ENCODE results near the gene UBE2N.
"Not testable (repeated sequence)": the region's sequence is repeated elsewhere in the genome, so short reads cannot be mapped to it uniquely, and the experiment has no call there.

The UBE2N gene

DNA sequence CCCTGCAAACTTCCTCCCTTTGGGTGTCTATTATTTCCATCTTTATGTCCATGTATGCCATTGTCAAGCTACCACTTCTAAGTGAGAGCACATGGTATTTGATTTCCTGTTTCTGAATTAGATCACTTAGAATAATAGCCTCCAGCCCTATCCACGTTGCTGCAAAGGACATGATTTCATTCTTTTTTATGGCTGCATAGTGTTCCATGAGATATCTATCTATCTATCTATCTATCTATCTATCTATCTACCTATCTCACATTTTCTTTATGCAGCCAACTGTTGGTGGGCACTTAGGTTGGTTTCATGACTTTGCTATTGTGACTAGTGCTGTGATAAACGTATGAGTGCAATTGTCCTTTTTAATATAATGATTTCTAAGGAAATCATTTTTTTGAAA, 14.3 kb upstream of the UBE2N start:
- no peaks in the 10 kb centered on the region for H3K4me1 Mint-ChIP-seq (ENCODE audit: low read depth)
- no peaks in the 10 kb centered on the region for H3K36me3 Mint-ChIP-seq (ENCODE audit: low read depth)
- no peak overlapping the region for H3K4me3 Mint-ChIP-seq
- H3K27me3 Mint-ChIP-seq = no peaks in the 10 kb centered on the region
- no peak overlapping the region for H3K27ac Mint-ChIP-seq
- no peaks in the 10 kb centered on the region for H3K9me3 Mint-ChIP-seq

DNA sequence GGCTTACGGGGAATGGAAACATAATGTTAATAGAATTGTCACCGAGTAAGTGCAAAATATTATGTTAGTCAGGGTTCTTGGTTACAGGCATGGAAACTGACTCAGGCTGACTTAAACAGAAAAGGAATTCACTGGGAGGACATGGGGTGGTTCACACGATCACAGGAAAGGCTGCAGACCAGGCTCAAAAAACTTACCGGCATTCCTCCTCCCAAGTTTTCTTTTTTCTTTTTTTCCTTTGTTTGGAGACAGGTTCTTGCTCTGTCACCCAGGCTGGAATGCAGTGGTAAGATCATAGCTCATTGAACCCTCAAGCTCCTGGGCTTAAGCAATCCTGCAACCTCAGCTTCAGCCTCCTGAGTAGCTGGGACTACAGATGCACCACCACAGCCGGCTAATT, 11.9 kb upstream of the UBE2N start:
- Mint-ChIP-seq H3K4me1 (ENCODE audit: low read depth) (peaks cover 9% of the 10 kb centered on the region), H3K4me3 (no peak overlapping the region), H3K36me3 (ENCODE audit: low read depth) (no peaks in the 10 kb centered on the region), H3K27me3 (no peaks in the 10 kb centered on the region), H3K9me3 (no peaks in the 10 kb centered on the region), H3K27ac (no peak overlapping the region)

DNA sequence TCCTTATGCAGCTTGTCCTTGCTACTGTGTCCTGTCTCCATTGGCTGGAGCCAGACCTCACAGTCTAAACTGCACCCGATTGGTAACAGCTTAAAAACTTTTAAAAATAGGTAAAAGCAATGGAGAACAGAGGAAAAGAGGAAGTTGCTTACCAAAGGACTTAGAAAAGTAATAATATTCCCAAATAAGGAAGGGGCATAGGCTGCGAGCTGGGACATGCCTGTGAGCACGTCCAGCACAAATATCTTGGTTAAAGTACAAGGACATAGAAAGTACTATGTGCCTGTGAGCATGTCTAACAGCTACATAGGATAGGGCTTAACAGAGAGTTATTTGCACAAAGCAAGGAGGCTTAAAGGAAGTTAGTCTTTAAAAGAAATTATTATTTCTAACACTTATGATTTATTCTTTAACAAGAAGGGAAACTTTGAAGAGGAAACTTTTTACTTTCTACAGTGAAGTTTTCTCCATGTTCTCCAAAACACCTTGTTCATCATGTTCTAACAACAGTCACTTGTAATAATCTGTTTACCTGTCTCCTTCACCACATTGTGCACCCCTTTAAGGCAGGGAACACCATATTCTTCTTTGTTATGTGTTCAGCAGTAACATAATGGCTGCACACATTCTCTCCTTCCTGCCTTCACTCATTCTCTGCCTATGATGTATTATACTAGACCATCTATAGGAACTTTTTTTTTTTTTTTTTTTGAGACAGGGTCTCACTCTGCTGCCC, 9.8 kb upstream of the UBE2N start:
- Mint-ChIP-seq H3K4me1 (ENCODE audit: low read depth) (peaks cover 24% of the 10 kb centered on the region), H3K27me3 (no peaks in the 10 kb centered on the region), H3K4me3 (no peak overlapping the region), H3K36me3 (ENCODE audit: low read depth) (no peaks in the 10 kb centered on the region), H3K27ac (no peak overlapping the region), H3K9me3 (no peaks in the 10 kb centered on the region)

DNA sequence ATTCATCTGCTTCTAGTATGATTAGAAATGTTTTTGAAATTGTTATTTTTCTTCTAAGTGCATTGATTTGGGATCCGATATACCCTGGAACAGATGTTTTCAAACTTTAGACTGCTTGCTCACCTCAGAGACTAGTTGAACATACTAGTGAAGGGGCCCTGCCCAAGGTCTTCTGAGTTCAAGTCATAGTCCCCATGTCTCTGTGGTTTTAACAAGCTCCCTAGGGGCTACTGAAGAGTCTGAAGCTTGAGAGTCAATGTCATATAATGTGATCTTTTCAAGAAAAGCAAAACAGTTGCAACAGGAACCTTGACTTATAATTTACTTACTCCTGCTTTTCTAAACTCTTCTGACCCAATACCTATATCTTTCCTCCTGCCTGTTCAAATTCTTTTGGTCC, 7.5 kb upstream of the UBE2N start:
- Mint-ChIP-seq H3K4me1 (ENCODE audit: low read depth) (peaks cover 24% of the 10 kb centered on the region), H3K4me3 (no peak overlapping the region), H3K27ac (no peak overlapping the region), H3K36me3 (ENCODE audit: low read depth) (no peaks in the 10 kb centered on the region), H3K9me3 (no peaks in the 10 kb centered on the region), H3K27me3 (no peaks in the 10 kb centered on the region)

DNA sequence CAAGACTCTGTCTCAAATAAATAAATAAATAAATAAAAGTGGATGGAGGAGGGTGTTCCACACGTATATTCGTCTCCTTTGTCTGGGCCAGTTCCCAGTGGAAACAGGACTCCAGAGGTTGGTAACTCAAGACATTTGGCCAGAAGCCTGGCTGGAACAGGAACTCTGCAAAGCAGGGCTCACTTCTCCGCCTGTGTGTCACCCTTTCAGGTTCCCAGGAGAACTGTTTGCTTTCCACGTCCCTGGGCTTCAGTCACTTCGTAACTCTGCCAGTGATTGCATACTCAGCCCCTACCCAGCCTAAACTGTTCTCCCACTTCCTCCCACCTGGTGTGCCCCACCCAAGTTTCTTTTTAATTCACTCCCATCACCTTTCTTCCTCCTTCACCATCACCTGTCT, 7.0 kb upstream of the UBE2N start:
- no peaks in the 10 kb centered on the region for H3K27me3 Mint-ChIP-seq
- H3K9me3 Mint-ChIP-seq = no peaks in the 10 kb centered on the region

DNA sequence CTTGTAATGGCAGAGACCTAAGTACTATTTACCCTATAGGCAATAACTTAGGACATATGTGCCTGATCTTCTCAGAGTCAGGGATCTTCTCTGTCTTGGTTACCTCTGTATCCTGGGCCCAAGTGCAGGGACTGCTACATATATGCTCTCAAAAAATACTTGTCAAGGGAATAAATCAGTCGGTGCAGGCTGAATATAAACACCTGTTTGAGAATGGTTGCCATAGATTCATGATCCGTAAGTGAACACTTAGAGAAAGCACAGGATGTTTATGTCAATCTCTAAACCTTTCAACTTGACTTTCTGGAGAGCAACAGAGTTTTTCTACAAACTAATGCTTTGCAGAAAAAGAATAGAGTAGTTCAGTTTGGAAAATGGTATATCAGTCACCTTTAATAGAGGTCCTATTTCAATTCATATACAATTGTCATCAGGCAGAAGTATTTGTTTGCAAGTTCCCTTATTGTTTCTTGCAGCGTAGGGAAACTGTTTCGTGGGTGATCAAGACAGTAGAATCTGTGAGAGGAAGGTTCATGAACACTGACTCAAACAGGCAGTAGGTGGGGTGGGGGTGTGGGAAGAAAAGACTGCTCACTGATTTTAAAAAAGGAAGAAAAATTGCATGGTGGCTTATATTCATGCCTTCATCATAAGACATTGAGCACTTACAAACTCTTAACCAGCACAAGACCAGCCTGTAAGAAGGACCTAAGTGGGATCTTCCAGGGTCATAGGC, 6.0 kb upstream of the UBE2N start:
- H3K27me3 Mint-ChIP-seq = no peaks in the 10 kb centered on the region
- H3K4me3 Mint-ChIP-seq = no peak overlapping the region
- no peaks in the 10 kb centered on the region for H3K9me3 Mint-ChIP-seq
- H3K4me1 Mint-ChIP-seq (ENCODE audit: low read depth) = peaks cover 35% of the 10 kb centered on the region
- no peak overlapping the region for H3K27ac Mint-ChIP-seq
- no peaks in the 10 kb centered on the region for H3K36me3 Mint-ChIP-seq (ENCODE audit: low read depth)

More for the DNA sequence above, 7.0 kb upstream of the UBE2N start:
- Mint-ChIP-seq H3K36me3 (ENCODE audit: low read depth) (no peaks in the 10 kb centered on the region), H3K27ac (no peak overlapping the region), H3K4me1 (ENCODE audit: low read depth) (peaks cover 24% of the 10 kb centered on the region), H3K4me3 (no peak overlapping the region)

DNA sequence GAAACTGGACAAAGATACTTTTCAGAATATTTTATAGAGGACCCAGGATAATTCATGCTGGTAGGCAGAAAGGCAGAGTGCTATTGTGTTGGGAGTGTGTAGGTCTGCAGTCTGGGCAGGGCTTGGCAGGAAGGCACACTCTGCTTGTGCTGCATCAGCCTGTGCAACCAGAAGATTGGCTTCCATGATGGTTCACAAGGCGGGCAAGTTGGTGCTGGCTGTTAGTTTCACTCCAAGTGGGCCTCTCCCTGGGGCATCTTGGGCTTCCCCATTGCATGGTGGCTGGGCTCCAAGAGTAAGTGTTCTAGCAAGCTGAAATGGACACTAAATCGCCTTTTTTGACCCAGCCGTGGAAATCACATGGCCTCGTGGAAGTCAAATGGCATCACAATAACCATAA, 1.8 kb upstream of the UBE2N start:
- no peaks in the 10 kb centered on the region for H3K9me3 Mint-ChIP-seq
- H3K36me3 Mint-ChIP-seq (ENCODE audit: low read depth) = peaks cover 9% of the 10 kb centered on the region
- peaks cover 52% of the 10 kb centered on the region for H3K4me1 Mint-ChIP-seq (ENCODE audit: low read depth)
- H3K4me3 Mint-ChIP-seq = no peak overlapping the region
- no peak overlapping the region for H3K27ac Mint-ChIP-seq
- H3K27me3 Mint-ChIP-seq = no peaks in the 10 kb centered on the region

DNA sequence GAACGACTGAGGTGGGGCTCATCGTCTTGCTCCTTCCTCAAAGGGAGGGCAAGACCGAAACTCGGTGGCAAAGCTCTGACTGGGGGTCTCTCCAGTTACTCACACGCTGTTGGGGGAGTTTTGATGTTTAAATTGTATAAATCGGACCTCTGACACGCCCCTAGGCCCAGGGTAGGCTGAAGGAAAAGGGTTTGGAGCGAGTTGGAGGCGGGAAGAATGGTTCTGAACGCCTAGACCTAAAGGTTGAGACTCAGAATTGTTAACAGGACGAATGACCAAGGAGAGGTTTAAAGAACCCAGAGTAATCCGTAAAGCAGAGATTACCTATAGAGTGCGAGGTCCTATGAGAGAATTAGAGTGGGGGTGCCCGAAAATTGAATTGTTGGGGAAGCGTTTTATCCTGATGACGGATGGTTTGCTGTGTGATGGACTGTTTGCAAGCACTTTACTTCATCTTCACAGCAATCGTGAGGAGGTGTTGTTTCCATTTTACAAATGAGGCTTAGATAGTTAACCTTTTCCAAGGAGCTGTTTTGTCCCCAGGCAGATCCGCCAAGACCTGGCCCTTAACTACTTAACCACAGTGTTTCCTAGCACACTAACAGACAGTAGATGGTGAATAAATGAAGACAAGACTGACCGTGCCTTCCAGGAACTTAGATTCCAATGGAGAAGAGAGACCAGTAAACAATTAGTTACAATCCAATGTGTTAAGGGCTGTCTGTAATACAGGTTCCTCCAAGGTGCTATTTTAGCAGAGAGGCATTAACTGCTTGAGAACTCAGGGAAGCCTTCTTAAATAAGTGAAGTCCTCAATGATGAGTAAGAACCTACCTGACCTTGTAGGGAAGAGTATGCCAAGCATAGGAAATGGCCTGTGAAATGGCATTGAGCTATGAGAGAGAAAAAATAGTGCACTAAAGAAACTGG, 929 bp upstream of the UBE2N start:
- Mint-ChIP-seq H3K27ac (peak overlapping the region; percentile 99), H3K4me1 (ENCODE audit: low read depth) (peaks cover 53% of the 10 kb centered on the region), H3K9me3 (no peaks in the 10 kb centered on the region), H3K4me3 (peak overlapping the region; percentile 99), H3K36me3 (ENCODE audit: low read depth) (peaks cover 9% of the 10 kb centered on the region), H3K27me3 (no peaks in the 10 kb centered on the region)

DNA sequence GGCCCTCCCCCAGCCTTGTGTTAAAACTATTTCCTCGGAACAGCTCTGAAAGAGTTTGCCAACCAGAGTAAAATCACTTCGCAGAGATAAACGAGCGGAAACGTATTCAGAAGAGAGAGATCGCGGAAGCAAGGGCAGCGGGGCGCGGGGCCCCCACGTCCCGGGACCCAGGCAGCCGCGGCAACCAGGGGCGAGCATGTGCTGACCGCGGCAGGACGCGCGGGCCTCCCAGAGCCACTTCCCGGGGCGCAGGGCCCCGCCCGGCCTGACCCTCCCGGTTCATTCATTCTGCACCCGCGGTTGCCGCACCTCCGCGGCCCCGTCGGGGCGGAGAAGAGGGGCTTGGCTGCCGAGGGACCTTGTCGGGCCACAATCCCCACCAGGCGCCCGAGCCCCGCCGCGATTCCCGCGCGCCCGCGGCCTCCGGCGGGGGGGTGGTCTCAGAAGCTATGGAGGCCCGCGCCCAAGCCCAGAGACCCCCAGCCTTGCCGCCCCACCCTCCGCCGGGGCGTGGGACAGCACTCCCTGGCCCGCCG, 598 bp downstream of the UBE2N start:
- Mint-ChIP-seq H3K4me3 (peak overlapping the region; percentile 87), H3K27ac (peak overlapping the region; percentile 97), H3K9me3 (no peaks in the 10 kb centered on the region), H3K4me1 (ENCODE audit: low read depth) (peaks cover 62% of the 10 kb centered on the region), H3K36me3 (ENCODE audit: low read depth) (peaks cover 9% of the 10 kb centered on the region), H3K27me3 (no peaks in the 10 kb centered on the region)

DNA sequence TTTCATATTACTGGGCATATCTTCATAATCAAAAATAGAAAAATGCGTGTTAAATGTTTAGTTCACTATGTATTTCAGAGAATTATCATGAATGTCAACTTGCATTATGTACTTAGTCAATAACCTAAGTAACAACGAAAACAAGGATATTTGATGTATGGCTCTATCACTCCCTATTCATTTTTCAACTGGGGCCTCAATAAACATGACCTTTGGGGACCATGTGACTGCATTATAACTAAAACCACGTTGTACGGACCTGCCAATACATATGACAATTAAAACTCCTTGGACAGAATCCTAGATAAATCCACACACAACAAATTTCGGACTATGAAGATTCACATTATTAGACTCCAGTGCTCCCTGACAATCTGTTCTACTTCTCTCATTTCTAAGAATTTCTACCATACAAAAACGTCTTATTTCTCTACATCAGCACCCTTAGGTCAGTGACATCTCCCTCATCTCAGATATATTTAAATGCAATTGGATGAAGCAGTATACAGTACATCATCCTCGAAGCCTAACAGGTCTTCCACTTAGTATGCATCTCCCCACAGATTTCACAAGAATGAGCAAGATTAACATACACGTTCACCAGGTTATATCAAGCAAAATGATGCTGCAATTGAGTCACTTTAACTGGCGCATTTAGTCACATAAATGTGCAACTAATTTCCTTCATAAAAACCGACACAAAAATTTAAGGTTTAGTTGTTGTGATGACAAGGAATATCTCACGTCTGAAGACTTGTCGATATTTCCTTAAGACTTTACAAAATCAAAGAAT, 1.5 kb downstream of the UBE2N start:
- H3K4me3 Mint-ChIP-seq = peak overlapping the region; percentile 87
- peak overlapping the region; percentile 97 for H3K27ac Mint-ChIP-seq
- peaks cover 71% of the 10 kb centered on the region for H3K4me1 Mint-ChIP-seq (ENCODE audit: low read depth)
- H3K27me3 Mint-ChIP-seq = no peaks in the 10 kb centered on the region
- no peaks in the 10 kb centered on the region for H3K9me3 Mint-ChIP-seq
- peaks cover 9% of the 10 kb centered on the region for H3K36me3 Mint-ChIP-seq (ENCODE audit: low read depth)

DNA sequence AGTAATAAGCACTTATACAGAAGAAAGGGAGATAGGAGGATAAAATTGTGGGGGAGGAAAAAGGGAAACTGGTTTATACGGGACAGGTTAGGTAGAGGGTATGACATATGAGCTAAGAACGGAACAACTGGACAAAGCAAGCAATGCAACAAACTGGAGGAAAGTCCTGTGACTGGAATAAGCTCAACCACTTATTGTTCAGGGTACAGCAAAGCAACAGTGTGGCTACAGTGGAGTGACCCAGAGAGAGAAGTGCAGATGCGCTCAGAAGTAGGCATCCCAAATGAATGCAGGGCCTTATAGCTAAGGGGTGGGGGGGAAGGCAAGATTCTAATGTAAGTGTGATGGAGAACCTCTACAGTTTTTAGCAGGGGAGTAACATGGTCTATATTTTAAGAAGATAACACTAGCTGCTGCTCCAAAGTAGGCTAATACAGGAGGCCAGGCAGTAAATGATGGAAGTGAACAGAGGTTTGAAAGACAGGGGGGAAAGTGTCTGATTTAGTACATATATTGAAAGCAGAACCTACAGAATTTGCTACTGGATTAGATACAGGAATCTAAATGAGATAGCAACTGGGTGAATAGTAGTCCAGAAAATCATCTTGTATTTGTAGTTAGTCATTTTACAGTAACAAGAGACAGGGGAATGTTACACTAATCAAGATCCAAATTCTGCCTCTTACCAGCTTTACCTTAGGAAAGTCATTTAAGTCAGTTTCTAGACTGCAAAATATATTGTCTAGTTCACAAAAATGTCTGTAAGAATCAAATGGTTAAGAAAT, 3.3 kb downstream of the UBE2N start:
- H3K27ac Mint-ChIP-seq = peak overlapping the region; percentile 22
- no peaks in the 10 kb centered on the region for H3K27me3 Mint-ChIP-seq
- peaks cover 84% of the 10 kb centered on the region for H3K4me1 Mint-ChIP-seq (ENCODE audit: low read depth)
- H3K9me3 Mint-ChIP-seq = no peaks in the 10 kb centered on the region
- H3K36me3 Mint-ChIP-seq (ENCODE audit: low read depth) = peaks cover 17% of the 10 kb centered on the region
- H3K4me3 Mint-ChIP-seq = peak overlapping the region; percentile 87

DNA sequence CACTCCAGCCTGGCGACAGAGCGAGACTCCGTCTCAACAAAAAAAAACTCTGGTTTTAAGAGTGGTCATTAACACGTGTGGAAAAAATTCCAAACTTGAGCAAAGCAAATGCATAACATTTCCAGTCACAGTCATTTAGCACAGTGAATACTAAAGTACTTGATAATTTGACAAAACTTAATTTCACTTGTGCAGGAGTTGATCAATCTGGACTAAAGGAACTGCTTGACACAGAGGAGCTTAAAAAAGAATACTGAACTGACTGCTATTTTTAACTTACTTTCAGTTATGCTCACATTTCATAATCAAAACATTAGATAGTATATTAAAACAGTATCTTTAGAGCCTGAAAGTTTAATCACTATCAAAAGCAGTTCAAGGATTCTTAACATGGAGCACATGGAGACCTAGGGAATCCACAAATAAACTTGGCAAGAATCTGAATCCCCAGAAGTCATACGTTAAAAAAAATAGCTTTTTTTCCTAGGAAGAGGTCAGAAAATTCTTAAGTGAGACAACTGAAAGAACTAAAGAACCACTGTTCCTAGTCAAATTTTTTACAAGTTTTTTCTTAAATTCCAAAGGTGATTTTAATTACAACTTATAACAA, 7.4 kb downstream of the UBE2N start:
- Mint-ChIP-seq H3K9me3 (no peaks in the 10 kb centered on the region), H3K36me3 (ENCODE audit: low read depth) (peaks cover 17% of the 10 kb centered on the region), H3K4me3 (no peak overlapping the region), H3K27ac (no peak overlapping the region), H3K27me3 (no peaks in the 10 kb centered on the region), H3K4me1 (ENCODE audit: low read depth) (peaks cover 89% of the 10 kb centered on the region)

DNA sequence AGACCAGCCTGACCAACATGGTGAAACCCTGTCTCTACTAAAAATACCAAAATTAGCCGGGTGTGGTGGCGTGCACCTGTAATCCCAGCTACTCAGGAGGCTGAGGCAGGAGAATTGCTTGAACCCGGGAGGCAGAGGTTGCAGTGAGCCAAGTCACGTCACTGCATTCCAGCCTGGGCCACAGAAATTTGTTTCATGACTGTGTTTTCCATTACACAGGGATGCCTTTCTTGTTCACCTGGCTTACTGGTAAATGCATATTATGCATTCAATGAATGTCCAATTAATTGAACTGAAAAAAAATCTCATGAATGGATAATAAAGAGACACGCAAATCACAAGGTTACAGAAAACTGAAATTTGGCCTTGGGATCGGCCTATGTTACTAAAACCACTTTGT, 9.7 kb downstream of the UBE2N start:
- H3K27ac Mint-ChIP-seq = peak overlapping the region; percentile 68
- not testable (repeated sequence) for H3K27me3 Mint-ChIP-seq, H3K4me3 Mint-ChIP-seq, H3K9me3 Mint-ChIP-seq
- peaks cover 88% of the 10 kb centered on the region for H3K4me1 Mint-ChIP-seq (ENCODE audit: low read depth)
- H3K36me3 Mint-ChIP-seq (ENCODE audit: low read depth) = peaks cover 28% of the 10 kb centered on the region

Data from stimulated activated naive CD8-positive, alpha-beta T cell treated with anti-CD3 and anti-CD28 coated beads, Interleukin-15, Interleukin-2, amounts not matched to agents 100 ng/mL and 50 ng/mL, for 24 hours (primary cell).